Measurements from ENCODE around the gene UBE2D2. TPM values are rescaled to one million over a fixed set of nuclear protein-coding genes. Genes with fewer than 3 reads are reported as not detected.

UBE2D2 gene
- total and polyA plus RNA-seq, 2 experiments from 2014 or later: 120 to 172 TPM

DNA sequence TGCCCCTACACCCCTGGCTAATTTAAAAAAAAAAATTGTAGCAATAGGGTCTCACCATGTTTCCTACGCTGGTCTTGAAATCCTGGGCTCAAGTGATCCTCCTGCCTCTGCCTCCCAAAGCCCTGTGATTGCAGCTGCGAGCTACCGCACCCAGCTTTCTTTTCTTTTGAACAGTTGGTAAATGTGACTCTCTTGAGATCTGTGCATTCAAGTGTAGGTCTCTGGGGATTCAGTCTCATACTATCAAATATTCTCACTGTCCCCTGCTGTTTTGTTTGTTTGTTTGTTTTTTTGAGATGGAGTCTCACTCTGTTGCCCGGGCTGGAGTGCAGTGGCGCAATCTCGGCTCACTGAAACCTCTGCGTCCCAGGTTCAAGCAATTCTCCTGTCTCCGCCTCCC is 44.7 kb downstream of the UBE2D2 start:
- Histone ChIP-seq H3K4me3 (no peak overlapping the region), H3K27me3 (ENCODE audit: insufficient read depth) (no peaks in the 10 kb centered on the region), H2AFZ (no peak overlapping the region), H3K9me2 (ENCODE audit: insufficient read depth) (no peaks in the 10 kb centered on the region), H3K4me2 (no peak overlapping the region), H4K20me1 (replicated peaks; ENCODE audit: insufficient read depth) (peaks cover 16% of the 10 kb centered on the region), H3K27ac (ENCODE audit: low read depth) (peak overlapping the region; percentile 30; the same call in 1 of the 2 replicates), H3F3A (replicated peaks; ENCODE audit: low read depth) (peaks cover 18% of the 10 kb centered on the region), H3K79me2 (replicated peaks; ENCODE audit: insufficient read depth) (peaks cover 87% of the 10 kb centered on the region), H3K4me1 (ENCODE audit: insufficient read depth) (0 out of 2 replicates have a peak, but pooled peaks cover 2% of the 10 kb centered on the region), H3K36me3 (ENCODE audit: insufficient read depth) (peaks cover 15% of the 10 kb centered on the region)
- peaks cover 4% of the 10 kb centered on the region for H3K4me1 Mint-ChIP-seq
- no peaks in the 10 kb centered on the region for H3K9me3 Mint-ChIP-seq
- no peak for TF ChIP-seq JUNB (IDR thresholded peaks at IDR 0.05; ENCODE audit: unreplicated experiment)
- no peak for TF ChIP-seq ZNF114 (CRISPR knock-in tag; IDR thresholded peaks at IDR 0.05)
- no peak for TF ChIP-seq EZH2 (IDR thresholded peaks at IDR 0.05; ENCODE audit: low read depth, unreplicated experiment)
- no peak for TF ChIP-seq NANOG (IDR thresholded peaks at IDR 0.05; ENCODE audit: borderline replicate concordance)
- TF ChIP-seq POLR2AphosphoS5 (IDR thresholded peaks at IDR 0.05; ENCODE audit: low read depth): no peak
- TF ChIP-seq EZH2phosphoT487 (IDR thresholded peaks at IDR 0.05; ENCODE audit: unreplicated experiment): no peak
- no peak for TF ChIP-seq STAT1 (IDR thresholded peaks at IDR 0.05; ENCODE audit: unreplicated experiment)
- TF ChIP-seq, protein P1, sequence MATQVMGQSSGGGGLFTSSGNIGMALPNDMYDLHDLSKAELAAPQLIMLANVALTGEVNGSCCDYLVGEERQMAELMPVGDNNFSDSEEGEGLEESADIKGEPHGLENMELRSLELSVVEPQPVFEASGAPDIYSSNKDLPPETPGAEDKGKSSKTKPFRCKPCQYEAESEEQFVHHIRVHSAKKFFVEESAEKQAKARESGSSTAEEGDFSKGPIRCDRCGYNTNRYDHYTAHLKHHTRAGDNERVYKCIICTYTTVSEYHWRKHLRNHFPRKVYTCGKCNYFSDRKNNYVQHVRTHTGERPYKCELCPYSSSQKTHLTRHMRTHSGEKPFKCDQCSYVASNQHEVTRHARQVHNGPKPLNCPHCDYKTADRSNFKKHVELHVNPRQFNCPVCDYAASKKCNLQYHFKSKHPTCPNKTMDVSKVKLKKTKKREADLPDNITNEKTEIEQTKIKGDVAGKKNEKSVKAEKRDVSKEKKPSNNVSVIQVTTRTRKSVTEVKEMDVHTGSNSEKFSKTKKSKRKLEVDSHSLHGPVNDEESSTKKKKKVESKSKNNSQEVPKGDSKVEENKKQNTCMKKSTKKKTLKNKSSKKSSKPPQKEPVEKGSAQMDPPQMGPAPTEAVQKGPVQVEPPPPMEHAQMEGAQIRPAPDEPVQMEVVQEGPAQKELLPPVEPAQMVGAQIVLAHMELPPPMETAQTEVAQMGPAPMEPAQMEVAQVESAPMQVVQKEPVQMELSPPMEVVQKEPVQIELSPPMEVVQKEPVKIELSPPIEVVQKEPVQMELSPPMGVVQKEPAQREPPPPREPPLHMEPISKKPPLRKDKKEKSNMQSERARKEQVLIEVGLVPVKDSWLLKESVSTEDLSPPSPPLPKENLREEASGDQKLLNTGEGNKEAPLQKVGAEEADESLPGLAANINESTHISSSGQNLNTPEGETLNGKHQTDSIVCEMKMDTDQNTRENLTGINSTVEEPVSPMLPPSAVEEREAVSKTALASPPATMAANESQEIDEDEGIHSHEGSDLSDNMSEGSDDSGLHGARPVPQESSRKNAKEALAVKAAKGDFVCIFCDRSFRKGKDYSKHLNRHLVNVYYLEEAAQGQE (IDR thresholded peaks at IDR 0.05; ENCODE audit: unreplicated experiment): no peak
- TF ChIP-seq, protein P2, sequence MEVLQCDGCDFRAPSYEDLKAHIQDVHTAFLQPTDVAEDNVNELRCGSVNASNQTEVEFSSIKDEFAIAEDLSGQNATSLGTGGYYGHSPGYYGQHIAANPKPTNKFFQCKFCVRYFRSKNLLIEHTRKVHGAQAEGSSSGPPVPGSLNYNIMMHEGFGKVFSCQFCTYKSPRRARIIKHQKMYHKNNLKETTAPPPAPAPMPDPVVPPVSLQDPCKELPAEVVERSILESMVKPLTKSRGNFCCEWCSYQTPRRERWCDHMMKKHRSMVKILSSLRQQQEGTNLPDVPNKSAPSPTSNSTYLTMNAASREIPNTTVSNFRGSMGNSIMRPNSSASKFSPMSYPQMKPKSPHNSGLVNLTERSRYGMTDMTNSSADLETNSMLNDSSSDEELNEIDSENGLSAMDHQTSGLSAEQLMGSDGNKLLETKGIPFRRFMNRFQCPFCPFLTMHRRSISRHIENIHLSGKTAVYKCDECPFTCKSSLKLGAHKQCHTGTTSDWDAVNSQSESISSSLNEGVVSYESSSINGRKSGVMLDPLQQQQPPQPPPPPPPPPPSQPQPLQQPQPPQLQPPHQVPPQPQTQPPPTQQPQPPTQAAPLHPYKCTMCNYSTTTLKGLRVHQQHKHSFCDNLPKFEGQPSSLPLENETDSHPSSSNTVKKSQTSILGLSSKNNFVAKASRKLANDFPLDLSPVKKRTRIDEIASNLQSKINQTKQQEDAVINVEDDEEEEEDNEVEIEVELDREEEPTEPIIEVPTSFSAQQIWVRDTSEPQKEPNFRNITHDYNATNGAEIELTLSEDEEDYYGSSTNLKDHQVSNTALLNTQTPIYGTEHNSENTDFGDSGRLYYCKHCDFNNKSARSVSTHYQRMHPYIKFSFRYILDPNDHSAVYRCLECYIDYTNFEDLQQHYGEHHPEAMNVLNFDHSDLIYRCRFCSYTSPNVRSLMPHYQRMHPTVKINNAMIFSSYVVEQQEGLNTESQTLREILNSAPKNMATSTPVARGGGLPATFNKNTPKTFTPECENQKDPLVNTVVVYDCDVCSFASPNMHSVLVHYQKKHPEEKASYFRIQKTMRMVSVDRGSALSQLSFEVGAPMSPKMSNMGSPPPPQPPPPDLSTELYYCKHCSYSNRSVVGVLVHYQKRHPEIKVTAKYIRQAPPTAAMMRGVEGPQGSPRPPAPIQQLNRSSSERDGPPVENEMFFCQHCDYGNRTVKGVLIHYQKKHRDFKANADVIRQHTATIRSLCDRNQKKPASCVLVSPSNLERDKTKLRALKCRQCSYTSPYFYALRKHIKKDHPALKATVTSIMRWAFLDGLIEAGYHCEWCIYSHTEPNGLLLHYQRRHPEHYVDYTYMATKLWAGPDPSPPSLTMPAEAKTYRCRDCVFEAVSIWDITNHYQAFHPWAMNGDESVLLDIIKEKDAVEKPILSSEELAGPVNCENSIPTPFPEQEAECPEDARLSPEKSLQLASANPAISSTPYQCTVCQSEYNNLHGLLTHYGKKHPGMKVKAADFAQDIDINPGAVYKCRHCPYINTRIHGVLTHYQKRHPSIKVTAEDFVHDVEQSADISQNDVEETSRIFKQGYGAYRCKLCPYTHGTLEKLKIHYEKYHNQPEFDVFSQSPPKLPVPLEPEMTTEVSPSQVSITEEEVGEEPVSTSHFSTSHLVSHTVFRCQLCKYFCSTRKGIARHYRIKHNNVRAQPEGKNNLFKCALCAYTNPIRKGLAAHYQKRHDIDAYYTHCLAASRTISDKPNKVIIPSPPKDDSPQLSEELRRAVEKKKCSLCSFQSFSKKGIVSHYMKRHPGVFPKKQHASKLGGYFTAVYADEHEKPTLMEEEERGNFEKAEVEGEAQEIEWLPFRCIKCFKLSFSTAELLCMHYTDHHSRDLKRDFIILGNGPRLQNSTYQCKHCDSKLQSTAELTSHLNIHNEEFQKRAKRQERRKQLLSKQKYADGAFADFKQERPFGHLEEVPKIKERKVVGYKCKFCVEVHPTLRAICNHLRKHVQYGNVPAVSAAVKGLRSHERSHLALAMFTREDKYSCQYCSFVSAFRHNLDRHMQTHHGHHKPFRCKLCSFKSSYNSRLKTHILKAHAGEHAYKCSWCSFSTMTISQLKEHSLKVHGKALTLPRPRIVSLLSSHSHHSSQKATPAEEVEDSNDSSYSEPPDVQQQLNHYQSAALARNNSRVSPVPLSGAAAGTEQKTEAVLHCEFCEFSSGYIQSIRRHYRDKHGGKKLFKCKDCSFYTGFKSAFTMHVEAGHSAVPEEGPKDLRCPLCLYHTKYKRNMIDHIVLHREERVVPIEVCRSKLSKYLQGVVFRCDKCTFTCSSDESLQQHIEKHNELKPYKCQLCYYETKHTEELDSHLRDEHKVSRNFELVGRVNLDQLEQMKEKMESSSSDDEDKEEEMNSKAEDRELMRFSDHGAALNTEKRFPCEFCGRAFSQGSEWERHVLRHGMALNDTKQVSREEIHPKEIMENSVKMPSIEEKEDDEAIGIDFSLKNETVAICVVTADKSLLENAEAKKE (CRISPR knock-in tag; IDR thresholded peaks at IDR 0.05): no peak
- no peak for TF ChIP-seq CREB1 (CRISPR knock-in tag; IDR thresholded peaks at IDR 0.05; ENCODE audit: low read depth)
- TF ChIP-seq ZNF331 (CRISPR knock-in tag; IDR thresholded peaks at IDR 0.05; ENCODE audit: low read depth): no peak
- TF ChIP-seq, protein P3, sequence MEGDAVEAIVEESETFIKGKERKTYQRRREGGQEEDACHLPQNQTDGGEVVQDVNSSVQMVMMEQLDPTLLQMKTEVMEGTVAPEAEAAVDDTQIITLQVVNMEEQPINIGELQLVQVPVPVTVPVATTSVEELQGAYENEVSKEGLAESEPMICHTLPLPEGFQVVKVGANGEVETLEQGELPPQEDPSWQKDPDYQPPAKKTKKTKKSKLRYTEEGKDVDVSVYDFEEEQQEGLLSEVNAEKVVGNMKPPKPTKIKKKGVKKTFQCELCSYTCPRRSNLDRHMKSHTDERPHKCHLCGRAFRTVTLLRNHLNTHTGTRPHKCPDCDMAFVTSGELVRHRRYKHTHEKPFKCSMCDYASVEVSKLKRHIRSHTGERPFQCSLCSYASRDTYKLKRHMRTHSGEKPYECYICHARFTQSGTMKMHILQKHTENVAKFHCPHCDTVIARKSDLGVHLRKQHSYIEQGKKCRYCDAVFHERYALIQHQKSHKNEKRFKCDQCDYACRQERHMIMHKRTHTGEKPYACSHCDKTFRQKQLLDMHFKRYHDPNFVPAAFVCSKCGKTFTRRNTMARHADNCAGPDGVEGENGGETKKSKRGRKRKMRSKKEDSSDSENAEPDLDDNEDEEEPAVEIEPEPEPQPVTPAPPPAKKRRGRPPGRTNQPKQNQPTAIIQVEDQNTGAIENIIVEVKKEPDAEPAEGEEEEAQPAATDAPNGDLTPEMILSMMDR (conservative IDR thresholded peaks at IDR 0.05; ENCODE audit: low read depth in 2 of 2): no peak
- TF ChIP-seq, protein P4, sequence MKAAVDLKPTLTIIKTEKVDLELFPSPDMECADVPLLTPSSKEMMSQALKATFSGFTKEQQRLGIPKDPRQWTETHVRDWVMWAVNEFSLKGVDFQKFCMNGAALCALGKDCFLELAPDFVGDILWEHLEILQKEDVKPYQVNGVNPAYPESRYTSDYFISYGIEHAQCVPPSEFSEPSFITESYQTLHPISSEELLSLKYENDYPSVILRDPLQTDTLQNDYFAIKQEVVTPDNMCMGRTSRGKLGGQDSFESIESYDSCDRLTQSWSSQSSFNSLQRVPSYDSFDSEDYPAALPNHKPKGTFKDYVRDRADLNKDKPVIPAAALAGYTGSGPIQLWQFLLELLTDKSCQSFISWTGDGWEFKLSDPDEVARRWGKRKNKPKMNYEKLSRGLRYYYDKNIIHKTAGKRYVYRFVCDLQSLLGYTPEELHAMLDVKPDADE (IDR thresholded peaks at IDR 0.05): no peak
- no peak for DNase-seq (ENCODE audit: low spot score)
- no peaks in the 10 kb centered on the region for H3K27me3 Mint-ChIP-seq (ENCODE audit: insufficient read depth, low read depth, poor library complexity)
- no peak for ATAC-seq
- H3K4me3 Mint-ChIP-seq: no peak overlapping the region
- H3K36me3 Mint-ChIP-seq (ENCODE audit: low read depth): peaks cover 44% of the 10 kb centered on the region
- no peak overlapping the region for H3K27ac Mint-ChIP-seq
